Ovary (tissue), 3 donors: ENCODE data around the gene MINPP1.

ENCODE experiments used
- EP300 ChIP-seq: sonication (generic); formaldehyde crosslinking; IDR thresholded peaks from one replicate; pipeline ENCODE4 v1.6.1; 2017; ENCODE audit warnings: antibody characterized with exemption
- POLR2A ChIP-seq: fragments of 450-650 bp; IDR thresholded peaks from one replicate; pipeline ENCODE4 v1.6.1; 2017; ENCODE audit warnings: antibody characterized with exemption, mild to moderate bottlenecking, moderate library complexity
- TF ChIP-seq, protein P1 (sequence below), 3 donors: fragments of 450-650 bp in 2 of 3; fragments of 200-600 bp in 1 of 3; IDR thresholded peaks; one replicate each; pipeline versions ENCODE4 v1.5.1 to v1.8.0; 2016 to 2022; ENCODE audit warnings: antibody characterized with exemption in 3 of 3, mild to moderate bottlenecking in 1 of 3
- donor health status: DM: no; HTN: no; CAD: no.

GRCh38 chr10:87590705-87591588 lies 86.3 kb downstream of the MINPP1 start:
- no peak for TF ChIP-seq POLR2A
- TF ChIP-seq, protein P1, sequence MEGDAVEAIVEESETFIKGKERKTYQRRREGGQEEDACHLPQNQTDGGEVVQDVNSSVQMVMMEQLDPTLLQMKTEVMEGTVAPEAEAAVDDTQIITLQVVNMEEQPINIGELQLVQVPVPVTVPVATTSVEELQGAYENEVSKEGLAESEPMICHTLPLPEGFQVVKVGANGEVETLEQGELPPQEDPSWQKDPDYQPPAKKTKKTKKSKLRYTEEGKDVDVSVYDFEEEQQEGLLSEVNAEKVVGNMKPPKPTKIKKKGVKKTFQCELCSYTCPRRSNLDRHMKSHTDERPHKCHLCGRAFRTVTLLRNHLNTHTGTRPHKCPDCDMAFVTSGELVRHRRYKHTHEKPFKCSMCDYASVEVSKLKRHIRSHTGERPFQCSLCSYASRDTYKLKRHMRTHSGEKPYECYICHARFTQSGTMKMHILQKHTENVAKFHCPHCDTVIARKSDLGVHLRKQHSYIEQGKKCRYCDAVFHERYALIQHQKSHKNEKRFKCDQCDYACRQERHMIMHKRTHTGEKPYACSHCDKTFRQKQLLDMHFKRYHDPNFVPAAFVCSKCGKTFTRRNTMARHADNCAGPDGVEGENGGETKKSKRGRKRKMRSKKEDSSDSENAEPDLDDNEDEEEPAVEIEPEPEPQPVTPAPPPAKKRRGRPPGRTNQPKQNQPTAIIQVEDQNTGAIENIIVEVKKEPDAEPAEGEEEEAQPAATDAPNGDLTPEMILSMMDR (IDR thresholded peaks at IDR 0.05): no peak
- no peak for TF ChIP-seq EP300
